OCI-LY1 (cell line): ENCODE measurements around the gene IPMK.
A peak's percentile ranks its signal among the peaks of the same experiment; 100 is the strongest.

Source experiments
- H2AFZ ChIP-seq: fragments of 200-600 bp; sonication (generic), shearing (Covaris generic); 2 replicates; pipeline ENCODE4 v1.6.0; 2014; ENCODE audit warnings: antibody characterized with exemption, mild to moderate bottlenecking, low read length
- H3F3A ChIP-seq: fragments of 200-600 bp; sonication (generic), shearing (Covaris generic); 2 replicates; pipeline ENCODE4 v1.6.0; 2014; ENCODE audit warnings: mild to moderate bottlenecking, antibody characterized with exemption, low read length, moderate library complexity; ENCODE audit not compliant: insufficient read depth
- H3K27ac ChIP-seq: fragments of 200-600 bp; sonication (generic); 2 replicates; pipeline ENCODE4 v1.5.1; 2014; ENCODE audit warnings: low read length, mixed run types, mild to moderate bottlenecking, low read depth; ENCODE audit not compliant: poor library complexity, severe bottlenecking
- H3K27me3 ChIP-seq: fragments of 200-600 bp; sonication (generic); 2 replicates; pipeline ENCODE4 v1.6.0; 2014; ENCODE audit warnings: antibody characterized with exemption, mild to moderate bottlenecking, low read length, moderate library complexity; ENCODE audit not compliant: insufficient read depth
- H3K36me3 ChIP-seq: fragments of 200-600 bp; sonication (generic); 2 replicates; pipeline ENCODE4 v1.6.1; 2014; ENCODE audit warnings: mild to moderate bottlenecking, antibody characterized with exemption, low read length, moderate library complexity, mixed read lengths; ENCODE audit not compliant: insufficient read depth
- H3K4me1 ChIP-seq: fragments of 200-600 bp; sonication (generic); 2 replicates; pipeline ENCODE4 v1.5.1; 2014; ENCODE audit warnings: mild to moderate bottlenecking, low read length, moderate library complexity; ENCODE audit not compliant: insufficient read depth, severe bottlenecking
- H3K4me2 ChIP-seq: fragments of 200-600 bp; sonication (generic), shearing (Covaris generic); 2 replicates; pipeline ENCODE4 v1.6.1; 2014; ENCODE audit warnings: low read length
- H3K4me3 ChIP-seq: fragments of 200-600 bp; sonication (generic); 2 replicates; pipeline ENCODE4 v1.5.1; 2014; ENCODE audit warnings: low read length, low read depth, mild to moderate bottlenecking, mixed read lengths; ENCODE audit not compliant: poor library complexity, severe bottlenecking
- H3K79me2 ChIP-seq: fragments of 200-600 bp; shearing (Covaris generic); 2 replicates; pipeline ENCODE4 v1.6.1; 2016; ENCODE audit warnings: mixed run types, low read length, mixed read lengths; ENCODE audit not compliant: insufficient read depth
- H3K9ac ChIP-seq: fragments of 200-600 bp; sonication (generic), shearing (Covaris generic); 2 replicates; pipeline ENCODE4 v1.6.1; 2014; ENCODE audit warnings: mild to moderate bottlenecking, low read length, mixed read lengths
- H3K9me2 ChIP-seq: fragments of 200-600 bp; sonication (generic), shearing (Covaris generic); 2 replicates; pipeline ENCODE4 v1.6.1; 2014; ENCODE audit warnings: low read depth, mild to moderate bottlenecking, low read length, mixed read lengths
- H3K9me3 ChIP-seq: fragments of 200-600 bp; shearing (Covaris generic); 2 replicates; pipeline ENCODE4 v1.6.1; 2014; ENCODE audit warnings: low read length, mixed read lengths
- H4K20me1 ChIP-seq: fragments of 200-600 bp; sonication (generic), shearing (Covaris generic); 2 replicates; pipeline ENCODE4 v1.6.0; 2016; ENCODE audit warnings: mild to moderate bottlenecking, low read length; ENCODE audit not compliant: insufficient read depth
- EZH2 ChIP-seq: fragments of 200-600 bp; sonication (generic), shearing (Covaris generic); IDR thresholded peaks from 2 replicates; pipeline ENCODE4 v1.8.0; 2017; ENCODE audit warnings: borderline replicate concordance, mixed run types, mild to moderate bottlenecking, antibody characterized with exemption, low read length, moderate library complexity, mixed read lengths
- TF ChIP-seq, protein P1 (sequence below): fragments of 200-600 bp; sonication (generic), shearing (Covaris generic); IDR thresholded peaks from 2 replicates; pipeline ENCODE4 v1.5.1; 2017; ENCODE audit warnings: mild to moderate bottlenecking, antibody characterized with exemption, low read length, moderate library complexity, mixed read lengths

IPMK gene

DNA sequence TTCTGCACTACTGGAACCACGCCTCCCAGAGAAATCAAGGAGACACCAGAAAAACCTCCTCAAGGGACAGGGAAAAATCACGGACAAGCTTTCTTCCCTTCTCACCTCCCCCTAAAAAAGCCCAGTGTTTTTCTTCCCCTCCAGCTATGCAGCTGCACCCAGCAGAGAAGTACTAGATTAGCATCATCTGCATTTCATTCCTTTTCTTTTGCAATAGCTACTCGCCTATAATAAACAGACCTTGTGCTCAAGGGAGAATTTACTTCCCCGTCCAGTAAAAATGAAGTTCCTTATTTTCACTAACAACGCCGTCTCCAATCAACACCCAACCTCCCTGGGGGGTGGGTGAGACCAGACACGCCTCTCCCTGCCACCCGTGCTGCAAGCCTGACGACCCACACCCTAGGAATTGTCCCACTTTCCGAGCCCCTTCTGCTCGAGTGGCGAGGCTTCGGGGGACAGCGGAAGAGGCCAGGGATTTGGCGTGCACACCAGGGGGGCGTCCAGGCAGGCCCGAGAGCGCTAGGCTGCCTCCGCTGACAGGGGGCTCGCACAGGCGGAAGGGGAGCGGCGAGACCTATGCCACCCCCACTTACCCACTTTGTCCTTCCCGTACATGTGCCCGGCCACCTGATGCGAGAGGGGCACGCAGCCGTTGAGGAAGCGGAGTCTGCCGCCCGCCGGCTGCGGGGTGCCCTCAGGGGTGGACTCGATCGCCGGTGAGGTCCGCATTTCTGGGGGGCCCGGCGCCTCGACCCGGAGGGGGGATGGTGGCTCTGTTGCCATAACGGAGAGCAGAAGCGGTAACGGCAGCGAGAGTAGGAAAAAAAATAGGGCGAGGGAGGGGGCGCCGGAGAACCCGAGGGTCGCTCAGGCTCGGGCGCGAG, 625 bp downstream of the IPMK start:
- Histone ChIP-seq H3F3A (no peaks in the 10 kb centered on the region; the same call in 1 of the 2 replicates), H3K27ac (peak overlapping the region; percentile 81), H3K4me3 (peak overlapping the region; percentile 89), H2AFZ (no peak overlapping the region), H3K27me3 (no peaks in the 10 kb centered on the region), H3K9me2 (no peaks in the 10 kb centered on the region), H3K4me1 (peaks cover 35% of the 10 kb centered on the region), H4K20me1 (no peaks in the 10 kb centered on the region; the same call in 1 of the 2 replicates), H3K9me3 (no peaks in the 10 kb centered on the region), H3K36me3 (peaks cover 4% of the 10 kb centered on the region; the same call in 1 of the 2 replicates), H3K79me2 (peaks cover 76% of the 10 kb centered on the region), H3K9ac (peak overlapping the region; percentile 82), H3K4me2 (peak overlapping the region; percentile 93)
- TF ChIP-seq EZH2, result no peak
- TF ChIP-seq, protein P1, sequence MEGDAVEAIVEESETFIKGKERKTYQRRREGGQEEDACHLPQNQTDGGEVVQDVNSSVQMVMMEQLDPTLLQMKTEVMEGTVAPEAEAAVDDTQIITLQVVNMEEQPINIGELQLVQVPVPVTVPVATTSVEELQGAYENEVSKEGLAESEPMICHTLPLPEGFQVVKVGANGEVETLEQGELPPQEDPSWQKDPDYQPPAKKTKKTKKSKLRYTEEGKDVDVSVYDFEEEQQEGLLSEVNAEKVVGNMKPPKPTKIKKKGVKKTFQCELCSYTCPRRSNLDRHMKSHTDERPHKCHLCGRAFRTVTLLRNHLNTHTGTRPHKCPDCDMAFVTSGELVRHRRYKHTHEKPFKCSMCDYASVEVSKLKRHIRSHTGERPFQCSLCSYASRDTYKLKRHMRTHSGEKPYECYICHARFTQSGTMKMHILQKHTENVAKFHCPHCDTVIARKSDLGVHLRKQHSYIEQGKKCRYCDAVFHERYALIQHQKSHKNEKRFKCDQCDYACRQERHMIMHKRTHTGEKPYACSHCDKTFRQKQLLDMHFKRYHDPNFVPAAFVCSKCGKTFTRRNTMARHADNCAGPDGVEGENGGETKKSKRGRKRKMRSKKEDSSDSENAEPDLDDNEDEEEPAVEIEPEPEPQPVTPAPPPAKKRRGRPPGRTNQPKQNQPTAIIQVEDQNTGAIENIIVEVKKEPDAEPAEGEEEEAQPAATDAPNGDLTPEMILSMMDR, result no peak

DNA sequence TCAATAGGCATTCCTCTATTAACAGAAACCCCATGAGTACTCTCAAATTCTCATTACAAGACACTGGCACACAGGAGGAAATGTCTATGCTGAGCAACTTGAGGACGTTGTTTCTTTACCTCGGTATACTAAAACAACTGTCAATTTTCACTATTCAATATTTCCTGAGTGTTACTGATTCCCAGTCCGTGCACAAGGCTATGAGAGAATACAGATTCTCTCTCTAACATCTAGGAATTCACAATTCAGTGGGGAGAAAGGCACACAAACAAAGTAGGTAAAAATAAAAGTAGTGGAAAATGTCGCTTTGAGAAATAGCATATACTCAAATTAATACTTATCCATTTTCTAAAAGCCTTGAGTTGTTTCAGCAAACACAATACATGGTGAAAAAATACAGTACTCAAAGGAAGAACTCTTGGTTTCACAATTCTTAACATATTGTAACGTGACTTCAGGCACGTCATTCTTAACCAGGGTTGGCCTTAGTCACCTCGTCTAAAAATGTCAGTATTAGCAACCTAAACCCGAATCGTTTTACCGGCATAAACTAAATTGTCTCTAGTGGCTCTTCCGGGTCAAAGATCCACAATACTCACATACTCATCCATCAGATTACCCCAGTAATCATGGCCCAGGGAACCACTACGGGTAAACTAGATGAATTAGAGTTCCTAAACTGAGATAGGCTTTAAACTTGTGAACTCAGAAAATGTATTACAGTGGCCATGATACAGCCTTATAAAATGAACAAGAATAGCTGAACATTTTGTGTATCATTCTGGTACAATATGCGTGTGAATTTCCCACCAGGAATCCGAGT, 1.5 kb downstream of the IPMK start:
- Histone ChIP-seq H3K79me2 (peaks cover 74% of the 10 kb centered on the region), H3K36me3 (no peaks in the 10 kb centered on the region), H2AFZ (no peak overlapping the region)

DNA sequence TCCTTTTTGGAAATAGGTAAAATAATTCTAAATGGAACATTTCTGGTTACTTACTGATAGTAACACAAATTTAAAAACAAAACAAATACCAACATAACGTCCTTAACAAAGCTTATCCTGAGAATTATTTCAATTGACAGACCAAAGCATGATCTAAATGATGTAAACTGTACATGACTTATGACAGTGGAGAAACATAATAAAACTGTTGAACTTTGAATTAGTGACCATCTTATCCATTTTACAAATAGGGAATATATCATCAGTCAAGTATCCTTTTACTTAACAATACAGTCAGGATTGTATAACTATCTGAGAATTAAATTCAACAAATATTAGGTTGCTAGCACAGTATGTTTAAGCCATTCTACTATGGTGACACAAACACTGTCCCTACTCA, 2.4 kb downstream of the IPMK start:
- Histone ChIP-seq H3F3A (no peaks in the 10 kb centered on the region; the same call in 1 of the 2 replicates), H3K27me3 (no peaks in the 10 kb centered on the region), H3K4me1 (peaks cover 28% of the 10 kb centered on the region), H2AFZ (no peak overlapping the region), H3K9ac (peak overlapping the region; percentile 82), H4K20me1 (no peaks in the 10 kb centered on the region; the same call in 1 of the 2 replicates), H3K9me3 (no peaks in the 10 kb centered on the region), H3K4me3 (peak overlapping the region; percentile 89), H3K9me2 (no peaks in the 10 kb centered on the region), H3K4me2 (peak overlapping the region; percentile 93), H3K27ac (peak overlapping the region; percentile 81), H3K79me2 (peaks cover 76% of the 10 kb centered on the region), H3K36me3 (no peaks in the 10 kb centered on the region)
- TF ChIP-seq, protein P1, result no peak

More for the DNA sequence above, 1.5 kb downstream of the IPMK start:
- Histone ChIP-seq H3K27me3 (no peaks in the 10 kb centered on the region), H3K9ac (peak overlapping the region; percentile 82), H3K4me1 (peaks cover 35% of the 10 kb centered on the region), H3K4me2 (peak overlapping the region; percentile 93), H3K9me3 (no peaks in the 10 kb centered on the region), H4K20me1 (no peaks in the 10 kb centered on the region; the same call in 1 of the 2 replicates), H3K27ac (peak overlapping the region; percentile 81), H3F3A (no peaks in the 10 kb centered on the region; the same call in 1 of the 2 replicates), H3K4me3 (peak overlapping the region; percentile 89), H3K9me2 (no peaks in the 10 kb centered on the region)
- TF ChIP-seq, protein P1, result no peak
- TF ChIP-seq EZH2, result no peak
